Eye (tissue), 1 donor: Measurements from ENCODE around the gene NEK9.

ENCODE experiments used
- DNase-seq: peaks from one replicate; pipeline ENCODE4 v3.0.0-alpha.2; 2015

NEK9 gene

GRCh38 chr14:75063491-75064204, 63.2 kb downstream of the NEK9 start, which contains the start of gene ACYP1:
Gene ACYP1 (minus strand): TSS chr14:75064024. CDS start chr14:75063553, 471 bp downstream.
- DNase-seq = peak; percentile 97

- no peak for DNase-seq
Measured at GRCh38 chr14:75063013-75063412, 63.8 kb downstream of the NEK9 start.

DNA sequence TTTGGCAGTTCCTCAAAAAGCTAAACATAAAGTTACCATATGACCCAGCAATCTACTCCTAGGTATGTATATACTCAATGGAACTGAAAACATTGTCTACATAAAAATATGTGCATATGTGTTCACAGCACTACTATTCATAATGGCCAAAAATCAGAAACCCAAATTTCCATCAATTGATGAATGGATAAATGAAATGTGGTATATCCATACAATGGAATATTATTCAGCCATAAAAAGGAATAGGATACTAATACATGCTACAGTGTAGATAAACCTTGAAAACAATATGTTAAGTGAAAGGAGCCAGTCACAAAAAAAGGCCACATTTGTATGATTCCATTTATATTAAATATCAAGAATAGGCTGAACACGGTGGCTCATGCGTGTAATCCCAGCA, 66.4 kb downstream of the NEK9 start:
- no peak for DNase-seq

- DNase-seq = peak; percentile 31
Measured at GRCh38 chr14:75059642-75060041, 67.2 kb downstream of the NEK9 start.

- no peak for DNase-seq
Measured at GRCh38 chr14:75054421-75054820, 72.4 kb downstream of the NEK9 start.

- DNase-seq = no peak
Measured at GRCh38 chr14:75053396-75054291, 73.2 kb downstream of the NEK9 start.

DNA sequence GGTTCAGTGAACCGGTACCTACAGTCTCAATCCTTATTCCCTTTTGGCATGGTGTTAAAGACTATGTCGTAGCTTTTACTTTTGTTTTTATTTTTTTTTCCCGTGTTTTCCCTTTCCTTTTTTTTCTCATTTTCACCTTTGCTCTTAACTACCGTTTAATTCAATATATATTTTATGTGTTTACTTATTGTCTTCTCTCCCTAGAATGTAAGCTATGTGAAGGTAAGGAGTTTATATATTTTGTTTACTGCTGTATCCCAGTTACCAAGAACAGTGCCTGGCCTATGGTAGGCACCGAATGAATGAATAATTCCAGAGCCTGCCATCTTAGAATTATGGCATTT, 75.3 kb downstream of the NEK9 start:
- no peak for DNase-seq

- peak; percentile 96 for DNase-seq
Measured at GRCh38 chr14:75050852-75051555, 75.8 kb downstream of the NEK9 start, which contains the start of gene MLH3. Gene MLH3 (minus strand): TSS chr14:75051467. CDS start chr14:75049655, 1,812 bp downstream.

DNA sequence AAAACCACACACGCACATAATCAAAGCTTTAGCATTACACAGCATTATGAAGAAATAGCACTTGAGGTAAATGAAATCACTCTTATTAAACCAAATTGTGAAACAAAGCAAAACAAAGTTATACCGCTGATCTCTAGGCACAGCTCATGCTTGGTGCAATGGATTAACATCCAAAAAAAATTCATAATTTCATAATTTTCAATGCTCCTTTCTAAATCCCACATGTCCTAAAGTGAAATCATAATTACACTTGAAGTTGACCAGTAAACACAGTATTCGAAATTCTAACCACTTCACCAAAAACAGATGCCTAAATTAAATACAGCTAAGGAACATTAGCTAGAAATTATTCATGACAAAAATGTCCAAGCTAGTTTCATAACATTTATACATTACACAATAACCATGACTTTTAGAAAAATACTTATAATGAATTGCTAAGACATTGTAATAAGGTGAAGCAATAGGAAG, 77.1 kb downstream of the NEK9 start:
- no peak for DNase-seq

DNA sequence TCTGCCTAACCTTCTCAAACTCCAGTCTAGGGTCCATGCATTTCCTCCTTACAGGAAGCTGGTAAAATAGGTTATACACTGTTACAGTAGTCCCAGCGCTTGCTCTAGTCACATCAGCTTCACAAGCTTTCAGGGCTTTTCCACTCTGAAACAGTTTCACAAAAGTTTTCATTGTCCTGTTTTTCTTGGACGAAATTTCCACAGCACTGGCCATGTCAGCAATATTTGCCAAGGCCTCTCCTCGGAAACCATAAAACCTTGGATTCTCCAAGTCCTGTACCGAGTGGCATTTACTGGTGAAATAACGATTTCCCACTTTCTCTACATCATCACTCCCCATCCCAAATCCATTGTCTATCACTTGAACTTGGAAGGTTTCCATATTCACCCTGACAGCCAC, 77.7 kb downstream of the NEK9 start:
- no peak for DNase-seq

GRCh38 chr14:75048101-75048500, 78.7 kb downstream of the NEK9 start:
- DNase-seq = no peak

- no peak for DNase-seq
Measured at GRCh38 chr14:75047506-75047905, 79.3 kb downstream of the NEK9 start.

- DNase-seq = no peak
Measured at GRCh38 chr14:75046899-75047298, 79.9 kb downstream of the NEK9 start.

DNA sequence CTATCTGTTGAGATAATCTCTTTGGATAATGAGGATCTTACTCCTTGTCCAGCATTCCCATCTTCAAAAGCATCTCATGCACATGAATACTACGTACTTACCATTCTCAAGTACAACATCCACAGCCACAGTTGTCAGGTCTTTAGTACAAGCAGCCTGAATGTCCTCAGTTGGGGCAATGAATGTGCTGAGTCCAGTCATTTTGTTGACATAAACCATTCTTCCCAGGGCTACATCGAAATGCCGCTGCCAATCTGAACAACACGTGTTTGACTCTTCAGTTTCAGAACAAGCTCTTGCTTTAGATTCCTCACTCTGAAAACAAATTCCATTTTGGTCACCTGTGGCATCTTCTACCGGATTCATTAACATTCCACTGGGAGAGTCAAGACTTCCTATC, 80.6 kb downstream of the NEK9 start:
- no peak for DNase-seq

GRCh38 chr14:75044752-75045151, 82.1 kb downstream of the NEK9 start:
- no peak for DNase-seq

DNA sequence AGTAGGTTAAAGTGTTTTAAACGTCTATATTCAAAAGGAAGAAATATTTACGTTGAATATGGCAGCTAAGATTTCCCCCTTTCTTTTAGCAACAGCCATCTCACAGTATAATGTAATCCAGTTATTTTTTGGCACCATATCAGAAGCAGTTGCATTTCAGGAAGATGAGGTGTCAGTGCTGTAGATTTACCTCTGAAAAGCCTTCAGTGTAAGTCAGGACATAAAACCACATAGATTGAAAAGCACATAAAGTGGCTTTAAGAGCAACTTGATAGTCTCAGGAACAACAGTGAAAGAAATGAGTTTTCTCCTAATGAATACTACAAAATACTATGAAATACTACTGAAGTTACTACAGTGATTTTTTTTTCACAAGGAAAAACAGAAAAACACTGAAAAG, 82.5 kb downstream of the NEK9 start:
- no peak for DNase-seq

DNA sequence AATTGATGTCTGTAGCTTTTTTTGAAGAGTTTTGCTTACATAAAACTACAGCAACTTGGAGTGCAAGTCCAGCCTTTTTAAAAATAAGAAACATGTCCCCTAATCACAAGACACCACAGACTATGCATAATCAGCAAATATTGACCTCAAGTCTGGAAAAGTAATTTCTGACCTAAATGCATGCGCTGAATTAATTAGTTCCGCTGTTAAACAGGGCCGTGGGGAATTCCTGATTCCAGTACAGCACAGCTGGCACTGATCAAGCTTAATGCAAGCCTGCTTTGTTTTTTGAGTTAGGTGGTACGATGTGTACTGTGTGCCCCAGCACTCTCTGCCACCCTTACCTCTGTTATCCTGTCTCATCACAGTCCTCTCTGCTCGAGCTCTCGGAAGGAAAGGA, 84.8 kb downstream of the NEK9 start:
- peak; percentile 42 for DNase-seq

- DNase-seq = no peak
Measured at GRCh38 chr14:75041613-75042012, 85.2 kb downstream of the NEK9 start.

DNA sequence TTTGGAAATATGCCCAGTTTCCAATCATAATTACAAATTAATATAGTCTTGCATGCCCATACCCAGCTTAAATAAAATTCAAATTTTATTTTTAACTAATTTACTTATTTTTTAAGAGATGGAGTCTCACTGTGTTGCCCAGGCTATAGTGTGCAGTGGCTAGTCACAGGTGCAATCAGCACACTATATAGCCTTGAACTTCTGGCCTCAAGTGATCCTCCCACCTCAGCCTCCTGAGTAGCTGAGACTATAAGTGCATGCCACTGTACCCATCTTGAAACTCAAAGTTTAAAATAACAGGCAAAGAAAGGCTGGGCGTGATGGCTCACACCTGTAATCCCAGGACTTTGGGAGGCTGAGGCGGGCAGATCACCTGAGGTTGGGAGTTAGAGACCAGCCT, 85.9 kb downstream of the NEK9 start:
- DNase-seq = no peak

DNA sequence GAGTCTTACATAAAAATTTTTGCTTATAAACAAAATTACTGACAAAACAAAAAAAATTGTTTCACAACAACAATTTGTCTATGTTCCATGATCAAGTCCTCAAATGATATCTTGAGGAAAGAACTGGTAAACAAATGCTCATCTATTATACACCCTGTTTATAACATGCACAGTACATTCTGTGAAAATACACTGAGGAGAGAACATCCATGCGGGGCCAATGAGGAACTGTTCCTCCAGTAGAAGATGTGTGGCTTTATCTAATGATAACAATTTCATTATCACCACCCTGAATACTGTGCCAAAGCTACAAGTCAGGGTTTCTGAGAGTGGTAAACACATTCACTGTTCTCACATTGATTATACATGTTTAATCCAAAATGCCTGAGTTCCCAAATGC, 86.3 kb downstream of the NEK9 start:
- no peak for DNase-seq

GRCh38 chr14:75032939-75033338, 93.9 kb downstream of the NEK9 start:
- DNase-seq = no peak

- DNase-seq = no peak
Measured at GRCh38 chr14:75030147-75030546, 96.7 kb downstream of the NEK9 start.
